Measurements from ENCODE around the gene TBPL2. TPM values are rescaled to one million over a fixed set of nuclear protein-coding genes. Genes with fewer than 3 reads are reported as not detected.

The TBPL2 gene
- total and polyA plus RNA-seq, 2 donors (not counting 3 experiments of a cell fraction or from before 2014, with no cell fraction given), result not detected

DNA sequence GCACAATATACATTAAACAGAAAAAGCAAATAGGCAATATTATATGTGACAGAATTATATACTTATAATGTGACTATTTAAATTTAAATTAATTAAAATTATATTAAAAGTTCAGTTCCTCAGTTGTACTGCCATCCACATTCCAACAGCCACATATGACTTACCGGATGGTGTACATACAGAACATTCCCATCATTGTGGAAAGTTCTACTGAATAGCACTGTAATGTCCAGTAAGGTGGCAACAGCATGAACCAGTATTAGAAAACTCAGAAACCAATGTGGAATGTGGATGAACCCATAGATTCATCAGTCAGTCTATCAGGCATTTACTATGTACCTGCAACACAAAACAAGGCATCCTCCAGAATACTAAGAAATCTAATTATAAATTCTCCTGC lies 41.2 kb downstream of the TBPL2 start:
- Histone ChIP-seq H3K9me3 (replicated peaks; ENCODE audit: control insufficient read depth, insufficient read depth, low read length) (no peaks in the 10 kb centered on the region), H3K4me3 (replicated peaks in 1 of 3; ENCODE audit: insufficient read depth in 1 of 3, low read depth in 1 of 3, low read length in 3 of 3) (no peak overlapping the region), H3K79me2 (ENCODE audit: control insufficient read depth, insufficient read depth, low read length) (peaks cover 16% of the 10 kb centered on the region), H2AFZ (ENCODE audit: low read depth, low read length) (no peak overlapping the region), H3K4me1 (ENCODE audit: control insufficient read depth, extremely low read depth, insufficient read depth, low read length) (peaks cover 18% of the 10 kb centered on the region), H3K36me3 (ENCODE audit: control insufficient read depth in 2 of 2, extremely low read depth in 1 of 2, insufficient read depth in 2 of 2, low read length in 2 of 2) (peaks cover 3 to 5% of the 10 kb centered on the region in 2 experiments), H3K27ac (ENCODE audit: insufficient read depth, low read depth, low read length) (peak overlapping the region; percentile 74), H3K9ac (replicated peaks; ENCODE audit: extremely low read depth, insufficient read depth, low read length) (peak overlapping the region; percentile 34), H3K9me1 (replicated peaks; ENCODE audit: control insufficient read depth, extremely low read depth, insufficient read depth, low read length) (no peaks in the 10 kb centered on the region), H3K4me2 (ENCODE audit: insufficient read depth, low read length) (peak overlapping the region; percentile 48), H3K27me3 (ENCODE audit: control insufficient read depth in 2 of 2, insufficient read depth in 2 of 2, low read length in 2 of 2) (no peaks in the 10 kb centered on the region), H4K20me1 (replicated peaks; ENCODE audit: control insufficient read depth, extremely low read depth, insufficient read depth, low read length) (no peaks in the 10 kb centered on the region)
- TF ChIP-seq POLR2AphosphoS5 (IDR thresholded peaks at IDR 0.05; ENCODE audit: insufficient read depth, low read depth, low read length), result no peak
- TF ChIP-seq EZH2 (IDR thresholded peaks at IDR 0.05; ENCODE audit: borderline replicate concordance, low read depth, low read length, severe bottlenecking), result no peak
- no peak for TF ChIP-seq CTCF (IDR thresholded peaks at IDR 0.05; ENCODE audit: extremely low read depth in 1 of 2, insufficient read depth in 1 of 2, low read depth in 1 of 2, low read length in 2 of 2)
- TF ChIP-seq MYC (IDR thresholded peaks at IDR 0.05; ENCODE audit: low read depth, low read length), result no peak
- TF ChIP-seq POLR2A (IDR thresholded peaks at IDR 0.05; ENCODE audit: low read depth, low read length), result no peak
- TF ChIP-seq GATA2 (IDR thresholded peaks at IDR 0.05; ENCODE audit: insufficient read depth, insufficient read length, low read depth, low read length), result no peak
- no peak for TF ChIP-seq JUN (IDR thresholded peaks at IDR 0.05; ENCODE audit: borderline replicate concordance, insufficient read depth, insufficient read length, low read depth)
- TF ChIP-seq, protein P1, sequence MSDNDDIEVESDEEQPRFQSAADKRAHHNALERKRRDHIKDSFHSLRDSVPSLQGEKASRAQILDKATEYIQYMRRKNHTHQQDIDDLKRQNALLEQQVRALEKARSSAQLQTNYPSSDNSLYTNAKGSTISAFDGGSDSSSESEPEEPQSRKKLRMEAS (IDR thresholded peaks at IDR 0.05; ENCODE audit: insufficient read depth, insufficient read length), result no peak
- TF ChIP-seq FOS (IDR thresholded peaks at IDR 0.05; ENCODE audit: borderline replicate concordance, insufficient read depth, low read length), result no peak
- ChIA-PET CTCF (interaction anchor here (1.0 to 1.5 kb wide), 2 partner anchors 12 to 153 kb away, joined by 3 to 4 read pairs; no protein-coding TSS in a partner anchor), POLR2A (no interaction called here)
- TSS peak; percentile 36 for BruUV-seq (replicated peaks)
- no peak for DNase-seq (ENCODE audit: low read depth, low spot score)
- intact Hi-C loops (cut with micrococcal nuclease) (no loop called here), dilution Hi-C loops (cut with MboI; ENCODE audit: extremely low pct_ligation_motif_present, low sequenced_read_pairs) (no loop called here)
- no peak for FAIRE-seq

Data from endothelial cell of umbilical vein (primary cell).